K562 (cell line): ENCODE results near the gene POU2F3.

Source experiments
- CBFB ChIP-seq: sonication (generic); formaldehyde crosslinking; IDR thresholded peaks from 2 replicates; pipeline ENCODE4 v1.4.0; 2020; ENCODE audit warnings: mild to moderate bottlenecking, missing genetic modification reagents
- FOXK1 ChIP-seq: sonication (generic); formaldehyde crosslinking; IDR thresholded peaks from 2 replicates; pipeline ENCODE4 v1.8.0; 2022; ENCODE audit warnings: missing genetic modification reagents, mild to moderate bottlenecking, borderline replicate concordance
- ZNF224 ChIP-seq: sonication (generic); formaldehyde crosslinking; IDR thresholded peaks from 2 replicates; pipeline ENCODE4 v1.8.0; 2022; ENCODE audit warnings: mild to moderate bottlenecking, missing genetic modification reagents
- ZNF780A ChIP-seq: fragments of 250-450 bp; sonication (Bioruptor Pico); IDR thresholded peaks from 2 replicates; pipeline ENCODE4 v1.5.0; 2021; ENCODE audit warnings: mild to moderate bottlenecking
- TF ChIP-seq, protein P1 (sequence below), 3 experiments: fragments of 200-800 bp in 1 of 3; sonication (Bioruptor generic) in 1 of 3; sonication (generic) in 1 of 3; formaldehyde crosslinking in 1 of 3; IDR thresholded peaks; 2 replicates each; pipeline versions ENCODE4 v1.6.1 to v1.8.0; 2016 to 2022; ENCODE audit warnings: mild to moderate bottlenecking in 2 of 3, missing compliant biosample characterization in 2 of 3, missing genetic modification characterization in 2 of 3, missing genetic modification reagents in 1 of 3

DNA sequence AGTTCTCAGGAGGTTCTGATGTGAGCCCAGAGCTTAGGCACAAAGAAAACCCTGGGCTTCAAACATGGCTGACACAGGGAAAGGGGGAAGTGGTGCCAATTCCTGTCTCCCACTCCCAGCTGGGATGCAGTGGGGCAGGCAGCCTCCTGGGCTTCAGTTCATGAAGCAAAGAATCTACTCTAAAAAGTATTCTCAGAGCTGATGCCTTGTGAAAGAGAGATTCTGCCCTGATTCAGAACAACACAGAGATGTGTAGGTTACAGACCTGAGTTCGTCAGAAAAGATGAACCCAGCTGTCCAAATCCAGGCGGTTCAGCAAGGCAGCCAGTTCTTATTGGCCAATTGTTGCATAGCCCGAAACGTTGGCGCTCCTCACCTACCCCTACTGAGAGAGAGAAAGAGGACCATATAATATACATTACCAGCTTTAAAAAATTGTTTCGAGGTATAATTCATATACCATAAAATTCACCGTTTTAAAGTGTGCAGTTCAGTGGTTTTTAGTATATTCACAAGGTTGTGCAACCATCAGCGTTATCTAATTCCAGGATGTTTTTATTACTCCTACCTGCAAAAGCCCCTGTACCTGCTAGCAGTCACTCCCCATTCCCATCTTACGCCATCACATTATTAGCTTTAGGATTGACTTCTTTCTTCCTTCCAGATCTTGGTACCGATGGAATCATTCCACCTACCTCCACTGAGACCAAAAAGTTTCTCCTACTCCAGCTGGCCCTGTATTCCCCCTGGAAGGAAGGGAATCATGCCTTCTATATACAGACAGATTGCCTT is 77.9 kb downstream of the POU2F3 start:
- TF ChIP-seq ZNF780A (CRISPR knock-in tag), result no peak
- TF ChIP-seq, protein P1, sequence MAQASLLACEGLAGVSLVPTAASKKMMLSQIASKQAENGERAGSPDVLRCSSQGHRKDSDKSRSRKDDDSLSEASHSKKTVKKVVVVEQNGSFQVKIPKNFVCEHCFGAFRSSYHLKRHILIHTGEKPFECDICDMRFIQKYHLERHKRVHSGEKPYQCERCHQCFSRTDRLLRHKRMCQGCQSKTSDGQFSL (CRISPR knock-in tag; IDR thresholded peaks at IDR 0.05), result no peak
- TF ChIP-seq, protein P1 (tag; IDR thresholded peaks at IDR 0.05), result no peak
- TF ChIP-seq FOXK1 (CRISPR knock-in tag), result no peak
- no peak for TF ChIP-seq ZNF224 (CRISPR knock-in tag)
- TF ChIP-seq CBFB, result no peak
